Measurements from ENCODE around the gene CPNE6.

- TF ChIP-seq CTCF (IDR thresholded peaks at IDR 0.05 in 2 of 3, conservative IDR thresholded peaks at IDR 0.05 in 1 of 3; ENCODE audit: borderline replicate concordance in 1 of 3, insufficient read depth in 1 of 3, low read depth in 2 of 3, low read length in 2 of 3) (no peak), SP1 (IDR thresholded peaks at IDR 0.05; ENCODE audit: low read depth) (no peak), REST (IDR thresholded peaks at IDR 0.05; ENCODE audit: low read depth) (no peak), POLR2A (IDR thresholded peaks at IDR 0.05; ENCODE audit: borderline replicate concordance, extremely low read depth, insufficient read depth, insufficient read length) (no peak)
Observed at GRCh38 chr14:24122416-24122815, 51.1 kb downstream of the CPNE6 start.

Measured in HCT116 (cell line).